Right lobe of liver (tissue), 4 donors: Measurements from ENCODE around the gene DDX20.

ENCODE experiments used
- CTCF ChIP-seq, 4 donors: fragments of 200-600 bp in 3 of 4; fragments of 450-650 bp in 1 of 4; IDR thresholded peaks; one replicate each; pipeline versions ENCODE4 v1.5.1 to v1.8.0; 2016 to 2022; ENCODE audit warnings: antibody characterized with exemption in 4 of 4, mild to moderate bottlenecking in 2 of 4
- POLR2A ChIP-seq: fragments of 450-650 bp; IDR thresholded peaks from one replicate; pipeline ENCODE4 v1.6.1; 2017; ENCODE audit warnings: antibody characterized with exemption, mild to moderate bottlenecking
- donor health status: DM: no; HTN: no; CAD: no.
- donor health status: DM: no; HTN: no; CAD: no.
- donor health status: DM: no; HTN: yes; CAD: no.

GRCh38 chr1:111776861-111777260, 21.2 kb downstream of the DDX20 start:
- TF ChIP-seq CTCF (IDR thresholded peaks at IDR 0.05), result no peak
- TF ChIP-seq POLR2A, result no peak
